NB4 (cell line): ENCODE measurements around the gene FCSK.

Source experiments
- DNase-seq: peaks from one replicate; pipeline ENCODE4 v3.0.0; 2010; ENCODE audit warnings: low read depth
- H3K4me3 ChIP-seq: one replicate; pipeline ENCODE4 v1.5.1; 2011; ENCODE audit warnings: mild to moderate bottlenecking, low read depth, low read length, moderate library complexity
- MAX ChIP-seq: IDR thresholded peaks from 2 replicates; pipeline ENCODE4 v1.6.1; 2011; ENCODE audit warnings: low read depth, low read length
- MYC ChIP-seq: IDR thresholded peaks from 2 replicates; pipeline ENCODE4 v1.6.1; 2011; ENCODE audit warnings: low read depth, low read length
- POLR2A ChIP-seq: IDR thresholded peaks from 2 replicates; pipeline ENCODE4 v1.6.1; 2011; ENCODE audit warnings: mild to moderate bottlenecking; ENCODE audit not compliant: insufficient read length; ENCODE audit errors: extremely low read depth
- TF ChIP-seq, protein P1 (sequence below): IDR thresholded peaks from one replicate; pipeline ENCODE4 v1.5.1; 2012; ENCODE audit warnings: low read depth, low read length

The FCSK gene

DNA sequence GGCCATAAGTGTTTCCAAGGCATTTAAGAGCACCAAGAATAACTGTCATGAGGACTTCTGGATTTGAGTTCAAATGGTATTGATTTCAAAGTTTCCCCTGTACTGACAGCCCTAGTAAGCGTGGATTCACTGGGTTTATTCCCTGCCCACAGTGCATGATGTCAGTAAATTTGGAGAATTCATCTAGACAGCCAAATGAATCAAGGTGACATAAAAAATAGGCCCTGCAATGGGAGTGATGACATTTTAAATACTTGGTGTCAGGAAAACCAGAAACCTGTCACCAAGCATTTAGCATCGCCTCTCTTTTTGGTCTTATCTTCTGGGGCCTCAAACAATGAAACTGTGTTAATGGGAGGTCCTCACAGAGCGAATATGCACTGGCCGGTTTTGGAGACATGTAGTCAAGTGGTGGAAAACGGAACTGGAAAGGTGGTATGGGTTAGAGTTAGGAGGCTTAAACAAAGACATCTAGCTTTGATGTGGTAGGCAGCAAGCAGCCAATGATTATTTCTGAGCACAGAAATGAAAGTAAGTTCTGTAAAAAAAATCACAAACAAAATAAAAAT, 39.9 kb downstream of the FCSK start:
- no peak overlapping the region for H3K4me3 ChIP-seq
- no peak for DNase-seq
- TF ChIP-seq MYC (no peak), POLR2A (no peak), MAX (no peak)
- TF ChIP-seq, protein P1, sequence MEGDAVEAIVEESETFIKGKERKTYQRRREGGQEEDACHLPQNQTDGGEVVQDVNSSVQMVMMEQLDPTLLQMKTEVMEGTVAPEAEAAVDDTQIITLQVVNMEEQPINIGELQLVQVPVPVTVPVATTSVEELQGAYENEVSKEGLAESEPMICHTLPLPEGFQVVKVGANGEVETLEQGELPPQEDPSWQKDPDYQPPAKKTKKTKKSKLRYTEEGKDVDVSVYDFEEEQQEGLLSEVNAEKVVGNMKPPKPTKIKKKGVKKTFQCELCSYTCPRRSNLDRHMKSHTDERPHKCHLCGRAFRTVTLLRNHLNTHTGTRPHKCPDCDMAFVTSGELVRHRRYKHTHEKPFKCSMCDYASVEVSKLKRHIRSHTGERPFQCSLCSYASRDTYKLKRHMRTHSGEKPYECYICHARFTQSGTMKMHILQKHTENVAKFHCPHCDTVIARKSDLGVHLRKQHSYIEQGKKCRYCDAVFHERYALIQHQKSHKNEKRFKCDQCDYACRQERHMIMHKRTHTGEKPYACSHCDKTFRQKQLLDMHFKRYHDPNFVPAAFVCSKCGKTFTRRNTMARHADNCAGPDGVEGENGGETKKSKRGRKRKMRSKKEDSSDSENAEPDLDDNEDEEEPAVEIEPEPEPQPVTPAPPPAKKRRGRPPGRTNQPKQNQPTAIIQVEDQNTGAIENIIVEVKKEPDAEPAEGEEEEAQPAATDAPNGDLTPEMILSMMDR, result no peak

GRCh38 chr16:70494777-70495176, 40.4 kb downstream of the FCSK start:
- TF ChIP-seq MAX (no peak), POLR2A (no peak), MYC (no peak)
- TF ChIP-seq, protein P1, result no peak
- H3K4me3 ChIP-seq, result no peak overlapping the region
- no peak for DNase-seq

DNA sequence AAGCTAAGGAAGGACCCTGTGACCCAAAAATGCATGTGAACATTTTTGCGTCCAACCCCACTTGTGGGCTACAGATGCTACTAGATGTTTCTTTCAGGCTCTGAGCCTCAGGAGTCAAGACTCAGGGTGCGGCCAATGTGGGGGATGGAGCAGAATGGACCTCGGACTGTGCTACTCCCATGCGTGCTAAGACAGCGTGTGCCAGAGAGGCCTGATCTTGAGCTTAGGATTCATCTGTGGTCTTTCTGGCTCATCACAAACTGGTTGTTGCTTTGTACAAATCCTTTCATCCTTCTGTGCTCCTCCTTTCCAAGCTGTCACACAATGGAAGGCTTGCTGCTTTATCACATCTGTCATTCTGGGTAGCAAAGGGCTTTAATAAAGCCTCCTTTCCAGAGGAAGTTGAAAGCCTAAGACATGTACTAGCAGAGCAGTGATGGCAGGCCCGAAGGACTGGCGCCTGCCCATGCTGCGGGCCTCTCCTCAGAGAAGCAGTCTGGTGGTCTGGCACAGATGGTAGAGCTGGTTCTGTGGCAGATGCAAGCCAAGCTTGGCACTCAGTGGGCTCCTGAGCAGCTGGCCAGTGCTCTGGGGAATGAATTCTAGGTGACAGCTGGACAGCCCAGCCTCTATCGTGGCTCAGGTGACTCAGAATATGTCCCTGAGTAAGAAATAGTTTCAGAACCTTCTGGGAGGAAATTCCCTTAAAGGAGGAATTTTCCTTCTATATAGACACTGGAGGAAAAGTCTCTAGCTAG, 41.2 kb downstream of the FCSK start:
- TF ChIP-seq MAX (no peak), POLR2A (no peak), MYC (no peak)
- TF ChIP-seq, protein P1, result no peak
- no peak overlapping the region for H3K4me3 ChIP-seq
- no peak for DNase-seq

DNA sequence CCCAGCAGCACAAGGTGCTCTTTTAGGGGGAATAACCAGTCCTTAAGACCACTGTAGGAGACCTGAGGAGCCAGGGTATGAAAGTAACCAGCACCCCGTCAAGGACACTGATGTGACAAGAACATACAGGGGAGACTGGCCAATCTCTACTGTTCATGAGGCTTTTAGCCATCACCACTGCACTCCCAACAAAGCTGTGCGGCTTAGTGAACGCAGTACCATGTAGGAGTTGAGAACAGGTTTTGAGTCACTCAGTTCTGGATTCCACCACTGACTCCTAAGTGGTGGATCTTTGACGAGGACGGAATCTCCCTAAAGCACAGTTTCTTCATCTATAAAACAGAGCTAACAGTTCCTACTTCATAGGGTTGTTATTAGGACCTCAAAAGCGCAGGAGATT, 42.1 kb downstream of the FCSK start:
- TF ChIP-seq MYC, result no peak
- TF ChIP-seq POLR2A, result no peak
- TF ChIP-seq, protein P1, result no peak
- no peak for TF ChIP-seq MAX
- DNase-seq, result no peak
- no peak overlapping the region for H3K4me3 ChIP-seq

- DNase-seq, result peak; percentile 60
- 0 out of 2 replicates have a peak, but pooled peaks have one; percentile 9 for TF ChIP-seq MAX
- no peak for TF ChIP-seq POLR2A
- TF ChIP-seq, protein P1, result peak; percentile 27
- H3K4me3 ChIP-seq, result no peak overlapping the region
These were observed 54.4 kb downstream of the FCSK start for GRCh38 chr16:70508752-70509151.
